Measurements from ENCODE around the gene ALDH1B1. TPM values are rescaled to one million over a fixed set of nuclear protein-coding genes. Genes with fewer than 3 reads are reported as not detected.

Gene ALDH1B1
- total RNA-seq, 1 experiment from 2014 or later, result 46.6 TPM

- no peaks in the 10 kb centered on the region for H3K9me2 ChIP-seq (ENCODE audit: insufficient read depth)
- H3K79me2 ChIP-seq (ENCODE audit: insufficient read depth, low read length), result no peaks in the 10 kb centered on the region
- no peak for DNase-seq (ENCODE audit: low read depth, low spot score)
- peaks cover 0 to 8% of the 10 kb centered on the region in 2 experiments; a peak in 1 of 4 replicates for H3K9me3 ChIP-seq (ENCODE audit: control insufficient read depth in 1 of 2, insufficient read depth in 1 of 2, low read depth in 1 of 2, low read length in 2 of 2)
- intact Hi-C loops (cut with micrococcal nuclease), result no loop called here
- ATAC-seq, result no peak
- ChIA-PET CTCF (no interaction called here), RAD21 (ENCODE audit: low non-redundant PET in 1 of 2, low total read pairs in 2 of 2, uncharacterized antibody in 2 of 2, unreplicated experiment in 2 of 2) (no interaction called here), POLR2A (no interaction called here)
- no peak overlapping the region for H2AFZ ChIP-seq (ENCODE audit: low read depth, low read length, poor library complexity, severe bottlenecking)
- H3K4me1 ChIP-seq (ENCODE audit: control insufficient read depth in 1 of 2, insufficient read depth in 2 of 2, low read length in 2 of 2), result no peaks in the 10 kb centered on the region
- no peak overlapping the region for H3K27ac ChIP-seq (ENCODE audit: low read depth, low read length)
- no TSS peak for BruUV-seq (replicated peaks)
- TF ChIP-seq CBX3 (IDR thresholded peaks at IDR 0.05; ENCODE audit: low read depth) (no peak), EZH2phosphoT487 (IDR thresholded peaks at IDR 0.05; ENCODE audit: borderline replicate concordance) (no peak), EGR1 (IDR thresholded peaks at IDR 0.05; ENCODE audit: low read depth) (no peak), ZBTB33 (IDR thresholded peaks at IDR 0.05; ENCODE audit: extremely low read depth, insufficient replicate concordance, low read length) (no peak), SRF (IDR thresholded peaks at IDR 0.05; ENCODE audit: low read depth) (no peak), RAD21 (IDR thresholded peaks at IDR 0.05; ENCODE audit: low read depth) (no peak), ZNF274 (IDR thresholded peaks at IDR 0.05; ENCODE audit: low read depth, low read length) (no peak), TCF7L2 (IDR thresholded peaks at IDR 0.05; ENCODE audit: borderline replicate concordance, extremely low read depth, insufficient read depth, insufficient read length) (no peak), POLR2A (IDR thresholded peaks at IDR 0.05; ENCODE audit: borderline replicate concordance, extremely low read depth, insufficient read depth, insufficient read length) (no peak), SIN3A (IDR thresholded peaks at IDR 0.05; ENCODE audit: low read depth) (no peak), EZH2 (IDR thresholded peaks at IDR 0.05) (no peak), SP1 (IDR thresholded peaks at IDR 0.05; ENCODE audit: low read depth) (no peak), ZFX (IDR thresholded peaks at IDR 0.05) (no peak)
- H3K27me3 ChIP-seq (ENCODE audit: insufficient read depth, low read length), result no peaks in the 10 kb centered on the region
- H3K4me3 ChIP-seq (replicated peaks in 1 of 2; ENCODE audit: low read depth in 1 of 2, low read length in 2 of 2), result no peak overlapping the region
- no peak overlapping the region for H3K9ac ChIP-seq (ENCODE audit: low read length)
- H3K36me3 ChIP-seq (ENCODE audit: control insufficient read depth in 1 of 2, insufficient read depth in 2 of 2, low read length in 2 of 2), result no peaks in the 10 kb centered on the region
- H4K20me1 ChIP-seq (ENCODE audit: insufficient read depth), result no peaks in the 10 kb centered on the region
- no peak overlapping the region for H3K4me2 ChIP-seq (ENCODE audit: low read length)
Observed at GRCh38 chr9:38436708-38437107, 44.2 kb downstream of the ALDH1B1 start.

Data from HCT116 (cell line).